Bronchial epithelial cell (primary cell): Measurements from ENCODE around the gene ISYNA1. TPM values are rescaled to one million over a fixed set of nuclear protein-coding genes. Genes with fewer than 3 reads are reported as not detected.
A peak's percentile ranks its signal among the peaks of the same experiment; 100 is the strongest.

Source experiments
- DNase-seq: peaks from one replicate; pipeline ENCODE4 v3.0.0-alpha.2; 2010; ENCODE audit warnings: low read depth
- FAIRE-seq: peaks from 2 replicates; lab custom pipeline; 2011; peaks lifted over from hg19 to GRCh38; lab: Jason Lieb, UNC
- H3K27me3 ChIP-seq: 2 replicates; pipeline ENCODE4 v1.5.1; 2011; ENCODE audit warnings: low read length; ENCODE audit not compliant: control insufficient read depth, insufficient read depth
- H3K36me3 ChIP-seq: 2 replicates; pipeline ENCODE4 v1.5.1; 2011; ENCODE audit warnings: low read length; ENCODE audit not compliant: control insufficient read depth, insufficient read depth
- H3K4me3 ChIP-seq: 2 replicates; pipeline ENCODE4 v1.5.1; 2011; ENCODE audit warnings: mild to moderate bottlenecking, low read depth, low read length, control low read depth
- CTCF ChIP-seq: IDR thresholded peaks from 2 replicates; pipeline ENCODE4 v1.5.1; 2011; ENCODE audit warnings: mild to moderate bottlenecking, moderate library complexity, low read length, control low read depth, inconsistent platforms; ENCODE audit not compliant: insufficient read depth, severe bottlenecking
- total RNA-seq: library from RNA; depleted of rRNA; stranded (reverse); fragments of >200 nt; gene quantifications from 2 replicates; pipeline ENCODE4 v1.2.1, GENCODE V29; 2014

ISYNA1 gene
- total RNA-seq, 1 donor from 2014 or later: 15.3 TPM

DNA sequence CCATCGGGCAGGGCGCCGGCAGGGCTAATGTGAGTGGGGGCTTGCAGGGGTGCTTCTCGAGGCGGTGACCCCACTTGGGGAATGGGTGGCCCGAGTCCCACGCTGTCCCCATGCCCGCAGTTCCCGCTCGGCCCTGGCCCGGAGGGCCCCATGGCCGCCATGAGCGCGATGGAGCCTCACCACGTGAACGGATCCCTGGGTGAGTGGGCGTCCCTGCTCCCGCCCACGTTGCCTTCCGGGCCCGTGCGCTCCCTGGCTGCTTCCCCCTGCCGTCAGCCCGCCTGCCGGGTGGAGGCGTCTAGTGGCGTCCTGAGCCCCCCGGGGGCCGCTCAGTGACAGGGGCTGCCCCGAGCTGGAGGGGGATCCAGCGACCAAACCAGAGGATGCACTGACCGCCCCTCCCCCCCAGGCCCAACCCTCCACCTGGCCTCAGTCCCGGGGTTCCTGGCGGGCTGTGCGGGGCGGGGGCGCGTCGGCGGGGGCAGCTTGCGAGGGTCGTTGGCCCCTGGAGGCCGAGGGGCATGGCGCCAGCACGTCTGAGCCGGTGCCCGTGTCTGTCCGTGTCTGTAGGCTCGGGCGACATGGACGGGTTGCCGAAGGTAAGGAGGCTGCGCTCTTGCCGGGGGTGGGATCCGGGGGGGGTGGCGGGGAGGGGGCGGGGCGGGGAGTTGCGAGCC, 4.8 kb downstream of the ISYNA1 start:
- no peaks in the 10 kb centered on the region for H3K27me3 ChIP-seq
- H3K4me3 ChIP-seq: peak overlapping the region; percentile 53
- H3K36me3 ChIP-seq: no peaks in the 10 kb centered on the region
- no peak for TF ChIP-seq CTCF
- FAIRE-seq (no peak), DNase-seq (no peak)

GRCh38 chr19:18432275-18433014, 5.5 kb downstream of the ISYNA1 start:
- FAIRE-seq (no peak), DNase-seq (no peak)
- no peaks in the 10 kb centered on the region for H3K27me3 ChIP-seq
- H3K4me3 ChIP-seq: peak overlapping the region; percentile 53
- no peak for TF ChIP-seq CTCF
- no peaks in the 10 kb centered on the region for H3K36me3 ChIP-seq

DNA sequence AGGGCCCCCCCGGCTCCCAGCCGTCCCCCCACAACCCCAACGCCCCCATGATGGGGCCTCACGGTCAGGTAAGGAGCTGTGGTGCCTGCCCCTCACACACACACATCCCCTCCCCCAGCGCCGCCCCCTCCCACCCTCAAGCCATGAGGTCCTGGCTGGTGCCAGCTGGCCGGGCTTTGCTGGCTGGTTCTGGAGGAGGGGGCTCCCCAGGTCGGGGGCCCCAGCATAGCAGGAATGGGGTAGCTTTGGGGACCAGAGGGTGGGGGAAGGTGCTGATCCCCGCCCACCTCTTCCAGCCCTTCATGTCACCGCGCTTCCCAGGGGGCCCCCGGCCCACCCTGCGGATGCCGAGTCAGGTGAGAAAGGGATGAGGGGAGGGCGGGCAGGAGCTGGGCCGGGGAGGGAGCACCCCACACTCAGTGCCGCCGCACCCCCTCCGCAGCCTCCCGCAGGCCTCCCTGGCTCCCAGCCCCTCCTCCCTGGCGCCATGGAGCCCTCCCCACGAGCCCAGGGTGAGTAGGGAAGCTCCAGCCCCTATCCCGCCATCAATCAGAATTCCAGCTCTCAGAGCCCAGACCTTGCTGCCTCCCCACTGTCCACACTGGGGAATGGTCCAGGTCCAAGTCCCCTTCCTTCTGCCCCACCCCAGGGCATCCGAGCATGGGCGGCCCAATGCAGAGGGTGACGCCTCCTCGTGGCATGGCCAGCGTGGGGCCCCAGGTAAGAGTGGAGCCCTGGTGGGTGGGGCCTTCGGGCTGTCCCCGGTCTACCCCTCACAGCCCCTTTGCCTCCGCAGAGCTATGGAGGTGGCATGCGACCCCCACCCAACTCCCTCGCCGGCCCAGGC, 6.4 kb downstream of the ISYNA1 start:
- Histone ChIP-seq H3K4me3 (no peak overlapping the region), H3K27me3 (no peaks in the 10 kb centered on the region), H3K36me3 (no peaks in the 10 kb centered on the region)
- no peak for DNase-seq
- no peak for FAIRE-seq
- no peak for TF ChIP-seq CTCF

DNA sequence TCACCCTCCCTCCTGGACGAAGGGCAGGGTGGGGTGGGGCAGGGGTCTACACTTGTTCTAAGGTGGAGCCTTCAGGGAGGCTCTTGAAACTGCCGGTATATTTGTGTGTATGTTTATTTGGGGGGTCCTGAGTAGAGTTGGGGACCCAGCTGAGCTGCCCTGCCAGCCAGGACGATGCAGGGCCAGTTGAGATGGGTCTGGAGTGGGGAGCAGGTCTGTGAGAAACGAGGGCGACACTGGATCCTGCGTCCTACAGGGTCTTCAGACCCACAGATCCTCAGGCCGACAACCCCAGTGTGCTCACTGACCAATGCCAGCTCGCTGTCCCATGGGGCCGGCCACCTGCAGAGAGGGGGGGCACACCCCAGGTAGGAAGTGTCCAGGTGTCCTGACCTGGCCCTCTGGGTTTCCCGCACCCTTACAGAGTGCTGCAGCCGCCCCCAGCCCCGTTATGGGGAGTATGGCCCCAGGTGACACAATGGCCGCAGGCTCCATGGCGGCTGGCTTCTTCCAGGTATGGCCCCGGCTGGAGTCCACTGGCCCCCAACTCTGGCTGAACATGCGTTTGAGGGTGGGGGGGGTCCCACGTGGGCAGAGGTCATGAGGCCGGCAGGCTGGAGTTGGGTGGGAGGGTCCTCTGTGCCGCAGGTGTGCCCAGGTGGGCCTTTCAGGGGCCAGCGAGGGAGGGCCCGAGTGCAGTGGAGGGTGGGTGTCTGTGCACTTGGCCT, 7.4 kb downstream of the ISYNA1 start:
- no peak for FAIRE-seq
- TF ChIP-seq CTCF: no peak
- no peak for DNase-seq
- Histone ChIP-seq H3K27me3 (no peaks in the 10 kb centered on the region), H3K36me3 (no peaks in the 10 kb centered on the region), H3K4me3 (no peak overlapping the region)

- no peak for TF ChIP-seq CTCF
- FAIRE-seq: no peak
These were observed 8.1 kb downstream of the ISYNA1 start for GRCh38 chr19:18429717-18430416.

More at GRCh38 chr19:18429717-18430416, 8.1 kb downstream of the ISYNA1 start:
- DNase-seq: no peak
- no peaks in the 10 kb centered on the region for H3K27me3 ChIP-seq
- no peak overlapping the region for H3K4me3 ChIP-seq
- H3K36me3 ChIP-seq: no peaks in the 10 kb centered on the region
